Measurements from ENCODE around the gene HS1BP3.

GRCh38 chr2:20651731-20652099 lies 817 bp upstream of the HS1BP3 start:
- no peak for TF ChIP-seq CTCF (conservative IDR thresholded peaks at IDR 0.05; ENCODE audit: low read depth, low read length)
- no peak for TF ChIP-seq EZH2 (IDR thresholded peaks at IDR 0.05; ENCODE audit: low read length, unreplicated experiment)
- TF ChIP-seq EZH2phosphoT487 (IDR thresholded peaks at IDR 0.05; ENCODE audit: borderline replicate concordance, low read length): no peak

All from PC-3 (cell line).